MCF 10A (cell line): ENCODE data around the gene DMC1. TPM values are rescaled to one million over a fixed set of nuclear protein-coding genes. Genes with fewer than 3 reads are reported as not detected.

Source experiments
- BruUV-seq: library from RNA; stranded (reverse); fragments of 400-500 nt; replicated peaks from 2 replicates; lab custom pipeline; 2021; lab: Mats Ljungman, UMichigan
- CTCF ChIA-PET: fragments of 300-600 bp; sonication (Branson Sonifier 250); formaldehyde crosslinking; extraction: SDS; loops from one replicate; lab custom pipeline; 2021; ENCODE audit warnings: antibody characterized with exemption, inconsistent platforms; lab: Yijun Ruan, JAX
- POLR2A ChIA-PET: fragments of 300-600, 350-650 bp; sonication (Branson Sonifier 250); formaldehyde crosslinking; extraction: SDS; loops from one replicate; lab custom pipeline; 2020; ENCODE audit warnings: antibody characterized with exemption, inconsistent platforms; lab: Yijun Ruan, JAX
- DNase-seq: peaks from one replicate; pipeline ENCODE4 v3.0.0-alpha.2; 2018; ENCODE audit not compliant: unreplicated experiment
- H3K27ac Mint-ChIP-seq: one replicate; pipeline ENCODE4 v1.8.0; 2022; ENCODE audit warnings: mild to moderate bottlenecking, low read depth, mixed read lengths; ENCODE audit not compliant: unreplicated experiment
- H3K27me3 Mint-ChIP-seq: one replicate; pipeline ENCODE4 v1.8.0; 2022; ENCODE audit warnings: mixed read lengths; ENCODE audit not compliant: insufficient read depth, unreplicated experiment
- H3K36me3 Mint-ChIP-seq: one replicate; pipeline ENCODE4 v1.8.0; 2022; ENCODE audit warnings: mild to moderate bottlenecking, moderate library complexity, mixed read lengths; ENCODE audit not compliant: insufficient read depth, unreplicated experiment
- H3K4me1 Mint-ChIP-seq: one replicate; pipeline ENCODE4 v1.8.0; 2022; ENCODE audit warnings: mixed read lengths; ENCODE audit not compliant: insufficient read depth, unreplicated experiment
- H3K4me3 Mint-ChIP-seq: one replicate; pipeline ENCODE4 v1.8.0; 2022; ENCODE audit warnings: mild to moderate bottlenecking, moderate library complexity, mixed read lengths; ENCODE audit not compliant: unreplicated experiment
- H3K9me3 Mint-ChIP-seq: one replicate; pipeline ENCODE4 v1.8.0; 2022; ENCODE audit warnings: mixed read lengths; ENCODE audit not compliant: unreplicated experiment
- CTCF ChIP-seq: fragments of 200-600 bp; IDR thresholded peaks from one replicate; pipeline ENCODE4 v1.8.0; 2022; ENCODE audit warnings: antibody characterized with exemption, mild to moderate bottlenecking; ENCODE audit not compliant: unreplicated experiment
- intact Hi-C: fragments of 100-400 bp; cut with micrococcal nuclease; formaldehyde crosslinking; loops from 2 replicates; pipeline ENCODE4 v1.14.1; 2022
- total RNA-seq: library from RNA; stranded (reverse); gene quantifications from 2 replicates; pipeline ENCODE4 v1.2.3, GENCODE V29; 2022

The DMC1 gene
- total RNA-seq, 1 experiment from 2014 or later: 0.56 TPM

- intact Hi-C loops: loop anchor here (5.0 to 10.0 kb wide), 3 partner anchors 70 to 153 kb away; partner anchors contain the start of genes CBY1, DMC1 and FAM227A
- H3K36me3 Mint-ChIP-seq: peaks cover 86% of the 10 kb centered on the region
- TF ChIP-seq CTCF: no peak
- ChIA-PET POLR2A (interaction anchor here (0.7 to 2.5 kb wide), 11 partner anchors 10 to 169 kb away, joined by 3 to 12 read pairs (median 4); no protein-coding TSS in a partner anchor), CTCF (interaction anchor here (0.6 to 1.2 kb wide), 6 partner anchors 9 to 198 kb away, joined by 3 to 10 read pairs (median 3); partner anchors contain the start of gene JOSD1)
- no peak for DNase-seq
- no TSS peak for BruUV-seq
- H3K4me3 Mint-ChIP-seq: peak overlapping the region; percentile 81
- H3K4me1 Mint-ChIP-seq: peaks cover 24% of the 10 kb centered on the region
- H3K9me3 Mint-ChIP-seq: no peaks in the 10 kb centered on the region
- H3K27ac Mint-ChIP-seq: no peak overlapping the region
- H3K27me3 Mint-ChIP-seq: no peaks in the 10 kb centered on the region
Observed at GRCh38 chr22:38501797-38502672, 67.9 kb downstream of the DMC1 start.

- no peaks in the 10 kb centered on the region for H3K9me3 Mint-ChIP-seq
- ChIA-PET POLR2A (interaction anchor here (0.6 kb wide), 1 partner anchor 36 kb away, joined by 3 read pairs; no protein-coding TSS in a partner anchor), CTCF (interaction anchor here (0.5 to 0.6 kb wide), 2 partner anchors 55 to 763 kb away, joined by 4 read pairs; no protein-coding TSS in a partner anchor)
- no peaks in the 10 kb centered on the region for H3K27me3 Mint-ChIP-seq
- peaks cover 6% of the 10 kb centered on the region for H3K4me1 Mint-ChIP-seq
- TF ChIP-seq CTCF: no peak
- H3K36me3 Mint-ChIP-seq: peaks cover 100% of the 10 kb centered on the region
- no TSS peak for BruUV-seq
- DNase-seq: no peak
- no peak overlapping the region for H3K4me3 Mint-ChIP-seq
- intact Hi-C loops: no loop called here
- H3K27ac Mint-ChIP-seq: no peak overlapping the region
Observed at GRCh38 chr22:38497869-38498268, 72.1 kb downstream of the DMC1 start.

- TF ChIP-seq CTCF: no peak
- Mint-ChIP-seq H3K4me3 (no peak overlapping the region), H3K36me3 (peaks cover 100% of the 10 kb centered on the region), H3K9me3 (no peaks in the 10 kb centered on the region), H3K4me1 (no peaks in the 10 kb centered on the region), H3K27me3 (no peaks in the 10 kb centered on the region), H3K27ac (no peak overlapping the region)
- no TSS peak for BruUV-seq
- intact Hi-C loops: no loop called here
- POLR2A ChIA-PET: interaction anchor here (0.8 to 1.5 kb wide), 3 partner anchors 10 to 12 kb away, joined by 3 to 5 read pairs (median 3); no protein-coding TSS in a partner anchor
- DNase-seq: no peak
- CTCF ChIA-PET: interaction anchor here (1.0 to 2.7 kb wide), 2 partner anchors 8 to 10 kb away, joined by 4 to 10 read pairs; no protein-coding TSS in a partner anchor
Observed at GRCh38 chr22:38494939-38495338, 75.0 kb downstream of the DMC1 start.

- POLR2A ChIA-PET: interaction anchor here (0.8 to 1.5 kb wide), 3 partner anchors 10 to 11 kb away, joined by 3 to 5 read pairs (median 3); no protein-coding TSS in a partner anchor
- no TSS peak for BruUV-seq
- Mint-ChIP-seq H3K27ac (no peak overlapping the region), H3K4me3 (no peak overlapping the region), H3K36me3 (peaks cover 100% of the 10 kb centered on the region), H3K9me3 (no peaks in the 10 kb centered on the region), H3K27me3 (no peaks in the 10 kb centered on the region), H3K4me1 (peaks cover 3% of the 10 kb centered on the region)
- intact Hi-C loops: no loop called here
- CTCF ChIA-PET: interaction anchor here (0.7 to 2.7 kb wide), 3 partner anchors 8 to 429 kb away, joined by 3 to 10 read pairs (median 4); no protein-coding TSS in a partner anchor
- no peak for TF ChIP-seq CTCF
- no peak for DNase-seq
Observed at GRCh38 chr22:38494498-38494897, 75.5 kb downstream of the DMC1 start.
